Esophagus muscularis mucosa (tissue), 3 donors: ENCODE data around the gene GJC2.

Experiments used
- CTCF ChIP-seq, 3 experiments: fragments of 200-600 bp in 2 of 3; fragments of 450-650 bp in 1 of 3; sonication (generic) in 2 of 3; IDR thresholded peaks; one replicate each; pipeline ENCODE4 v1.5.1; 2017 to 2019; ENCODE audit warnings: antibody characterized with exemption in 3 of 3, mild to moderate bottlenecking in 2 of 3, moderate library complexity in 1 of 3
- EP300 ChIP-seq: sonication (generic); formaldehyde crosslinking; IDR thresholded peaks from one replicate; pipeline ENCODE4 v1.6.1; 2017; ENCODE audit warnings: antibody characterized with exemption

DNA sequence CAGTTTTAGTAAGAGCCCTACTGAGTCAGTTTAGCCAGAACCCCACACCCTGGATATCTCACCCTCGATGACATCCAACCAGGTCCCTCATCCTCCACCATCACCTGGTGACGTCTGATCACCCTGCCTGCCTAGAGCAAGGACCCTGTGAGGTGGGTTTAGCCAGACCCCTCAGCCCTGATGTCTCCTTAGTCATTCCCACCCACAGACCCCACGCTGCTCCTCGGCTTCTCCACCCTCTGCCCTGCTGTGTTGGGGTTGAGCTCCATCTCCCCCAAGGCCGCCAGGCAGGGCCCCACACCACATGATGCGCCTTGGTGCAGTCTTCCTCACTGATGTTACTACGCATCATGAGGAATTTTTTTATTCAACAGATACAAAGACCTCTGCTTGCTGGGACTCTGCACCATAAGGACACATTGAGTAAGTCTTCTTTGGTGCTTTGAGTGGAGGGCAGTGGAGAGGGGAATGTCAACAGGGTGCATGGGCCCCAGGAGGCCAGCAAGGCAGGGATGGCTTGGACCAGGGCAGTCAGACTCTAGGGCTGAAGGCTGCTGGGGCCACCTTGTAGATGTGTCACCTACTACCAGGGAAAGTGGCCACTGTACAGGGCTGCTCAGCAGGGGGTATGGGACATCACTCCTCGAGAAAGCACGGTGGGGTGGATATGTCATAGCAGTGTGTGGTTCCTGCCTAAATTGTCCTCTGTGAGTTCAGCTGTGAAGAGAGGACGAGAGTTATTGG is 14.2 kb downstream of the GJC2 start:
- TF ChIP-seq CTCF (IDR thresholded peaks at IDR 0.05) = no peak
- no peak for TF ChIP-seq EP300
